Dendritic cell treated with granulocyte-macrophage colony-stimulating factor and Interleukin-4, amounts not matched to agents 40 ng/mL and 50 ng/mL, for 4 days (primary cell): ENCODE results near the gene CNST.
"Not testable (repeated sequence)": the region's sequence is repeated elsewhere in the genome, so short reads cannot be mapped to it uniquely, and the experiment has no call there.

ENCODE experiments used
- H3K27ac Mint-ChIP-seq: one replicate; pipeline ENCODE4 v1.8.0; 2022; ENCODE audit warnings: mild to moderate bottlenecking, mixed read lengths
- H3K27me3 Mint-ChIP-seq: one replicate; pipeline ENCODE4 v1.8.0; 2022; ENCODE audit warnings: mild to moderate bottlenecking, mixed read lengths
- H3K36me3 Mint-ChIP-seq: one replicate; pipeline ENCODE4 v1.8.0; 2022; ENCODE audit warnings: low read depth, mixed read lengths
- H3K4me1 Mint-ChIP-seq: one replicate; pipeline ENCODE4 v1.8.0; 2022; ENCODE audit warnings: low read depth, mixed read lengths
- H3K4me3 Mint-ChIP-seq: one replicate; pipeline ENCODE4 v1.8.0; 2022; ENCODE audit warnings: mild to moderate bottlenecking, moderate library complexity, mixed read lengths
- H3K9me3 Mint-ChIP-seq: one replicate; pipeline ENCODE4 v1.8.0; 2022; ENCODE audit warnings: mixed read lengths
- intact Hi-C: fragments of 100-400 bp; cut with micrococcal nuclease; formaldehyde crosslinking; loops from one replicate; pipeline ENCODE4 v1.15.0; 2022

CNST gene

DNA sequence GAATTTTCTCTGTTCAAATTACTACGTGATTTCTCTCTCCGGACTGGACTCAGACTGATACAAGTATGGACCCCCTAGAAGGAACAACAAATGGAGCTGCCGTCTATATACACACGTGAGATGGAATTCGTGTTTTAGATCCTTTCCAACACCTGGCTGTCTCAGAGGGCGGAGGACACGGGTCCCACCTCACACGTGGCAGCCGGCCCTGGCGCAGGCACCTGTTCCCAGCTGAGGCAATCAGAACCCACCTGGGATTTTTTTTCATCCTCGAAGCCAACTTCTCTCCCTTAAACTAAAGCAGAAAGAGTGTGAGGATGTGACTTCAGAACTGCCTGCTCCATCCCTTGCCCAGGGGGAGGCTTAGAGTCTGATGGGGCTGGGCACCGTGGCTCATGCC is 123.8 kb downstream of the CNST start:
- Mint-ChIP-seq H3K36me3 (no peaks in the 10 kb centered on the region), H3K4me3 (no peak overlapping the region), H3K27me3 (peaks cover 2% of the 10 kb centered on the region), H3K9me3 (peaks cover 21% of the 10 kb centered on the region), H3K4me1 (peaks cover 6% of the 10 kb centered on the region), H3K27ac (no peak overlapping the region)
- intact Hi-C loops: no loop called here

DNA sequence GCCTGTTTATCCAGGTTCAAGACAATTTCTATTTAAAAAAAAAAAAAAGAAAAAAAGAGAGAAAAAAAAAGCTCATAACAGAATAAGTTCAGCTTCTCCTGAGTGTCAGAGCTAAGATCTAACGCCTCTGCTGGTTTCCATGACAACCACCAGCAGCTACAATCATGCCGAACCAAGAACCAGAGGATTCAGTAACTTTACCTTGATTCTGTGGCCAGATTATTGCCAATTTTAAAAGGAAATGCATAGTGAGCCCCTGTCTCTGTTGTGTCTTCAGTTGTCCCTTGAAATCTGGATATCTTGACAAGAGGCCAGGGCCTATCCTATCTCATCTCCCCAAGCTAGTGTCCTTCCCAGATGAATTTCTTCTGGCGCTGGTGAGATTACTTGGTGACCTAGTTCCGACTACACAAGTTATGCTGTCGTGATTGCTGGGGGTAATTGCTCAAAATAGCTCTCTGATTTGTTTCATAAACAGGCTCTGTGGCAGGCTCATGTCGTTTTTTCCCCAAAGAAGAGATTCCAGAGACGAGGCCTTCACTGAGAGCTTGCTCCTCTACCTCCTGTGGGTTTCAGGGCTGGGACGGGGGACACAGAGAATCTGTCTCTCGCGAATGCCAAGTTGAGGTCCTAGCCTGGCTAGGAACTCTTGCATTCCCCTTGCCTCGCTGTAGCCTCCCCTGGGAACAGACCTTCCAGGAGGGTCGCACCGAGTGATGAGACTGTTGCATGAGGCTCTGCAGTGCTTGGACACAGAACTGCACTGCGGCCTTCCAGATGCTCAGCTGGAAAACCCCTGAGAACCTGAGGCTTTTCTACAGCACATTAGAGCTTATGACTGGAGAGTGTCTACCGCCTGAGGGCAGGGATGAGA is 125.6 kb downstream of the CNST start:
- H3K27me3 Mint-ChIP-seq: peaks cover 2% of the 10 kb centered on the region
- peaks cover 10% of the 10 kb centered on the region for H3K4me1 Mint-ChIP-seq
- no peak overlapping the region for H3K4me3 Mint-ChIP-seq
- H3K9me3 Mint-ChIP-seq: peaks cover 27% of the 10 kb centered on the region
- H3K27ac Mint-ChIP-seq: no peak overlapping the region
- H3K36me3 Mint-ChIP-seq: no peaks in the 10 kb centered on the region
- intact Hi-C loops: no loop called here

DNA sequence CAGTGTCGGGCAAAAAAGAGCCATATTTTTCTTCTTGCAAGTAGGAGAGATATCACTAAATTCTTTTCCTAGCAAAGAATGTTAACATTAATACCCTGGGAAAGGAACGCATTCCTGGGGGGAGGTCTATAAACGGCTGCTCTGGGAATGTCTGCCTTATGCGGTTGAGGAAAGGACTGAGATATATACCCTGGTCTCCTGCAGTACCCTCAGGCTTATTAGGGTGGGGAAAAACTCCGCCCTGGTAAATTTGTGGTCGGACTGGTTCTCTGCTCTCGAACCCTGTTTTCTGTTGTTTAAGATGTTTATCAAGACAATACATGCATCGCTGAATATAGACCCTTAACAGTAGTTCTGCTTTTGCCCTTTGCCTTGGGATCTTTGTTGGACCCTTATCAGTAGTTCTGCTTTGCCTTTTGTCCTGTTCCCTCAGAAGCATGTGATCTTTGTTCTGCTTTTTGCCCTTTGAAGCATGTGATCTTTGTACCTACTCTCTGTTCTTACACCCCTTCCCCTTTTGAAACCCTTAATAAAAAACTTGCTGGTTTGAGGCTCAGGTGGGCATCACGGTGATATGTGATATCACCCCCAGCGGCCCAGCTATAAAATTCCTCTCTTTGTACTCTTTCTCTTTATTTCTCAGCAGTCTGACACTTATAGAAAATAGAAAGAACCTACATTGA is 128.1 kb downstream of the CNST start:
- H3K4me3 Mint-ChIP-seq, H3K27me3 Mint-ChIP-seq, H3K36me3 Mint-ChIP-seq, H3K27ac Mint-ChIP-seq, intact Hi-C loops: not testable (repeated sequence)
- Mint-ChIP-seq H3K9me3 (peaks cover 27% of the 10 kb centered on the region), H3K4me1 (peaks cover 26% of the 10 kb centered on the region)

DNA sequence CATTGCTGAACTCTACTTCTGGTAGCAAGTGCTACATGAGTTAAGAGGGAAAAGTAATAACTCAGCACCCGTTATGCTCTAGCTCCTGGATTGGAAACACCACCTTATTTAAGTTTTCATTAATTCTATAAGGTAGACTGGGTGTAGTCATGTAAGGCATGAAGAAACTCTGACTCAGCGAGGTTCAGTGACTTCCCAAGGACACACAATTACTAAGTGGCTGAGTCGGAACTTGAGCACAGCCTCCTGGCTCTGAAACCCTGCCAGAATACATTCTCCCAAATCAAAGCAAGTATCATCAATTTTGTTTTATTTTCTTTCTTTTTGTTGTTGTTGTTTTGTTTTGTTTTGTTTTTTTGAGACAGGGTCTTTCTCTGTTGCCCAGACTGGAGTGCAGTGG is 128.9 kb downstream of the CNST start:
- no peak overlapping the region for H3K27ac Mint-ChIP-seq
- intact Hi-C loops: loop anchor here (5.0 kb wide), 1 partner anchor 128 kb away; the partner anchor contains the start of genes CNST and TFB2M
- no peak overlapping the region for H3K4me3 Mint-ChIP-seq
- H3K27me3 Mint-ChIP-seq: no peaks in the 10 kb centered on the region
- H3K4me1 Mint-ChIP-seq: peaks cover 28% of the 10 kb centered on the region
- H3K9me3 Mint-ChIP-seq: peaks cover 27% of the 10 kb centered on the region
- H3K36me3 Mint-ChIP-seq: no peaks in the 10 kb centered on the region

DNA sequence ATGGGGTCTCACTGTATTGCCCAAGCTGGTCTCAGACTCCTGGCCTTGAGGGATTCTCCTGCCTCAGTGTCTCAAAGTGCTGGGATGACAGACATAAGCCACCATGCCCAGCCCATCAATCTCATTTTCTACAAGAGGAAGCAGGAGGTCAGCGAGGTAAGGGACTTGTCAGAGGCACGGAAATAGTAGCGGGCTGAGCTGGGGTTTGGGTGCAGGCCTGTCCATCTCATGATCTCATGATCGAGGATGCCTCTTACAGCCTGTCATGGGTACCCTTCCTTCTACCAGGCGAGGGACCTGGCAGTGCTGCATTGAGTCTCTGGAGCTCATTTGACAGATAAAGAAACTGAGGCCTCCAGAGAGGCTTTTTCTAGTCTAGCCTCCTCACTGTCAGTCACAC is 129.4 kb downstream of the CNST start:
- no peaks in the 10 kb centered on the region for H3K27me3 Mint-ChIP-seq
- intact Hi-C loops: loop anchor here (5.0 kb wide), 1 partner anchor 128 kb away; the partner anchor contains the start of genes CNST and TFB2M
- H3K4me3 Mint-ChIP-seq: no peak overlapping the region
- H3K9me3 Mint-ChIP-seq: peaks cover 27% of the 10 kb centered on the region
- no peaks in the 10 kb centered on the region for H3K36me3 Mint-ChIP-seq
- no peak overlapping the region for H3K27ac Mint-ChIP-seq
- peaks cover 28% of the 10 kb centered on the region for H3K4me1 Mint-ChIP-seq

DNA sequence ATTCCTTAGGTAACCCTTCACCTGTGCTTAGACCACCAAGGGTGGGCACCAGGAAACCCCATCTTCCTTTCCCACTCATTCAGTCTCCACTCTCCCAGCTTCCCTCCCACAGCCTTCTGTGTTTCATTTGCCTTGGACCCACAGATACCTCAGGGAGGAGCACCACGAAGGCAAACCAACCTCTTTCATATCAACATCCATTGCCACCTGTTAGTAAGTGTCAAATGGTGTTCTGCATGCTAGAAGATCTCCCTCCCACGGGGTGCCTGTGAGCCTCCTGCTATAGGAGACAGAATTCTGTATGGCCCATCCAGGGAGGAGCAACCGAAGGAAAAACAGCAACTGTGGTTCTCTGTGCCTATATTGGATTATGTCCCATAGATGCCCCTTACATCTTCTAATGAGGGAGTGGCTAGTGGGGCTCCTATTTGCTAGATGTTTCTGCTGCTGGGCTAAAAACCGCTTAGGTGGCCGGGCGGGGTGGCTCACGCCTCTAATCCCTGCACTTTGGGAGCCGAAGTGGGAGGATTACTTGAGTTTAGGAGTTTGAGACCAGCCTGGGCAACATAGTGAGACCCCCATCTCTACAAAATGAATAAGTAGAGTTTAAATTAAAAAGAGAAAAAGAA is 132.3 kb downstream of the CNST start:
- no peaks in the 10 kb centered on the region for H3K36me3 Mint-ChIP-seq
- intact Hi-C loops: loop anchor here (1.0 to 5.0 kb wide), 3 partner anchors 9 to 201 kb away; partner anchors contain the start of genes CNST and TFB2M
- peaks cover 19% of the 10 kb centered on the region for H3K9me3 Mint-ChIP-seq

DNA sequence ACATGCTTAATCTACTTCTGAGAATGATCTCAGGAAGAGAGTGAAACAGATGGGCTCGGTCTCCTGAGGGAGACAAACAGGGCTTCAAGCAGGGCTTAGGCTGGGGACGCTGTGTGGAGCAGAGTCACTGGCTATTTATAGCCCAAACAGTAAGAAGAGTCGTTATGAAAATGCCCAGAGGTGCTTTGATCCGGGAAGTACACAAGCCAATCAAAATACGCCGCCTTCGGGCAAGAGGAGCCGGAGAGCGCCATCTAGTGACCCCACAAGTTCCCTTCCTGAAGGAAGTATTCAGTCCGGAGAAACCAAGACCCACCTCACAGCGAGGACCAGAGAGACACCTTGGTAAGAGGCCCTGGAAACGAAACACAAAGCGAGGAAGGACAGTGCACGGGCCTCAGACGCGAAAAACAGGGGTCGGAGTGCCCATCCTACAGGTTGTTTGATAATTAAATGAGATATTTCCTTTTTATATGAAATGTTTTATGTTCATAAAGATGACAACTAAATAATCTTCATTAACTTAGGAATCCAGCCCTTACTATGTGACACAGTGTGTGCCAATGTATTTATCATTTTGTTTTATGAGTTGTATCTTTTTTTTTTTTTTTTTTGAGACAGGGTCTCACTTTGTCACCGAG is 133.0 kb downstream of the CNST start:
- Mint-ChIP-seq H3K4me3 (peak overlapping the region; percentile 78), H3K36me3 (no peaks in the 10 kb centered on the region), H3K9me3 (peaks cover 15% of the 10 kb centered on the region), H3K27me3 (no peaks in the 10 kb centered on the region), H3K4me1 (peaks cover 38% of the 10 kb centered on the region), H3K27ac (peak overlapping the region; percentile 83)
- intact Hi-C loops: loop anchor here (1.0 to 5.0 kb wide), 3 partner anchors 10 to 202 kb away; partner anchors contain the start of genes CNST and TFB2M

More for the DNA sequence above, 132.3 kb downstream of the CNST start:
- Mint-ChIP-seq H3K4me3 (peak overlapping the region; percentile 78), H3K27ac (peak overlapping the region; percentile 83), H3K4me1 (peaks cover 32% of the 10 kb centered on the region), H3K27me3 (no peaks in the 10 kb centered on the region)

DNA sequence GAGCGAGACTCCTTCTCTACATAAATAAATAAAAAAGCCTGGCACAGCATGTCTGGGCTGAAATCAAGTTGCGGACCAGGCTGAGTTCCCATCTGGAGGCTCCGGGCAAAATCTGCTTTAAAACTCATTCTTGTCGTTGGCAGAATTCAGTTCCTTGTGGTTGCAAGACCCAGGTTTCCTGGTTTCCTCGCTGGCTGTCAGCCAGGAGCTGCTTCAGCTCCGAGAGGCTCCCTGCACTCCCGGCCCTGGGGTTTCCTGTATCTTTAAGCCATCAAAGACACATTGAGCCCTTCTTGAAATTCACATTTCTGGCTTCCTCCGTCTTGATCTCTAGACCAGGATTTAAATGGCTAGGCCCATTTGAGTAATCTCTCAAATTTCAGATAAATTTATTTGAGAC is 137.3 kb downstream of the CNST start:
- peak overlapping the region; percentile 63 for H3K27ac Mint-ChIP-seq
- no peak overlapping the region for H3K4me3 Mint-ChIP-seq
- H3K36me3 Mint-ChIP-seq: no peaks in the 10 kb centered on the region
- H3K9me3 Mint-ChIP-seq: no peaks in the 10 kb centered on the region
- no peaks in the 10 kb centered on the region for H3K27me3 Mint-ChIP-seq
- H3K4me1 Mint-ChIP-seq: peaks cover 46% of the 10 kb centered on the region
- intact Hi-C loops: no loop called here

DNA sequence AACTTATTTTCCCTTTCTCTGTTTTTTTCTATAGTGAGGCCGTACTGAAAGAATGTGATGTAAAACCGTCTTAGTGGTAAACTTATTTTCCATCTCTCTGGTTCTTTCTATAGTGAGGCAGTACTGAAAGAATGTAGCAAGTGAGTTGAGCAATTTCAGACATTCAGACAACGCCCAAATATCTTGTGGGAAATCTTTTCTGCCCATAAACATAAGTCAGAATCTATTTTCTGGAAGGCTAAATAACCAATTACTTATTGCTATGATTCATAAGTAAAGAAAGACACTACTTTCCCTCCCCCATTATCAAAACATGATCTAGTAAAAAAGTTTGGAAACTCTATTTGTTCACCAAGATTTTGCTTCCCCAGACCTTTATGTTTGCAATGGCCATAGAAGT is 139.1 kb downstream of the CNST start:
- no peak overlapping the region for H3K4me3 Mint-ChIP-seq
- no peaks in the 10 kb centered on the region for H3K27me3 Mint-ChIP-seq
- peaks cover 6% of the 10 kb centered on the region for H3K9me3 Mint-ChIP-seq
- peaks cover 5% of the 10 kb centered on the region for H3K36me3 Mint-ChIP-seq
- intact Hi-C loops: no loop called here
- H3K4me1 Mint-ChIP-seq: peaks cover 52% of the 10 kb centered on the region
- no peak overlapping the region for H3K27ac Mint-ChIP-seq

DNA sequence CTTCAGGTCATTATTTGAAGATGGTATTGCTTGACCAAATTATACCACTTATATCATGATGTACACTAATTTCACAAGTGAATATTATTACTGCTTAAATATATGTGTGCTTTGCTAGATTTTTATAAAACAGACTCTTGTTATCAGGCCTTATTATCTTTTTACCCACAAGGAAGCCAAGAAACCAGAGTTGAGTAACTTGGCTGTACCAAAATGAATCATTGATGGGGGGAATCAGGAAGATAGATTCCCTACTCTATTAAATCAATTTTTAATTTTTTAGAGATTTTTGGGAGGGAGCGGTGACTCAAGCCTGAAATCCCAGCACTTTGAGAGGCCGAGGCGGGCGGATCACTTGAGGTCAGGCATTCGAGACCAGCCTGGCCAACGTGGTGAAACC is 141.9 kb downstream of the CNST start:
- intact Hi-C loops: no loop called here

DNA sequence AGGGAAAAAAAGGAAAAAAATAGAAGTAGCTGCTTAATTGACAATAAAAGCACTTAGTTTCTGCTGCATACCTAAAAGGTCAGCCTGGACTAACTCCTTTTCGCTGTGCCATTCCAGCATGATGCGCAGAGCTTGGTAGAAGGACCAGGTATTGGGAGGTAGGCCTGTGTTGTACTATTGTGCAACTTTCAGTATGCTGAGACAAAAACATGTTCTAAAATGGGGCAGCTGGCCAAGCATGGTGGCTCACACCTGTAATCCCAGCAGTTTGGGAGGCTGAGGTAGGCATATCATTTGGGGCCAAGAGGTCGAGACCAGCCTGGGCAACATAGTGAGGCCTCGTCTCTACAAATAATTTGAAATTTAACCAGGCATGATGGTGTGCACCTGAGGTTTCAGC is 142.9 kb downstream of the CNST start:
- Mint-ChIP-seq H3K4me3 (no peak overlapping the region), H3K36me3 (peaks cover 6% of the 10 kb centered on the region), H3K4me1 (peaks cover 43% of the 10 kb centered on the region), H3K27ac (no peak overlapping the region), H3K27me3 (no peaks in the 10 kb centered on the region), H3K9me3 (peaks cover 18% of the 10 kb centered on the region)
- intact Hi-C loops: no loop called here

More for the DNA sequence above, 141.9 kb downstream of the CNST start:
- no peaks in the 10 kb centered on the region for H3K27me3 Mint-ChIP-seq
- H3K9me3 Mint-ChIP-seq: peaks cover 18% of the 10 kb centered on the region
- no peak overlapping the region for H3K4me3 Mint-ChIP-seq
- peaks cover 53% of the 10 kb centered on the region for H3K4me1 Mint-ChIP-seq
- peaks cover 6% of the 10 kb centered on the region for H3K36me3 Mint-ChIP-seq
- no peak overlapping the region for H3K27ac Mint-ChIP-seq

DNA sequence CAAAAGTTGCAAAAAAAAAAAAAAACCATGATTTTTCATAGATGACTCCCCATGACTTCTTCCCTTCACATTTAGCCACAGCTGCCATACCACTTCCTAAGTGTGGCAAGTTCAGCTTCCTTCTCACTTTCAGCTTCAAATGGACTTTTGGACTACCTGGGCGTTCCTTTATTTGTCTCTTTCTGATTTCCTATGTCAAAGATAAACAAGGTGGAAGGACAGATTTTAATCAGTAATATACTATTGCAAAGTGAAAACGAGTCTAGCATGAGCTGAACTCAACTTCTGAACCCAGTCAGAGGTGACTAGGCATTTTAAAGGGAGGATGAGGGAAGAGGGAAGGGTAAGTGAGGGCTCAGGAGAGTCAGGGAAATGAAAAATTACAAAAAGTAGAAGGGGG is 143.6 kb downstream of the CNST start:
- H3K27me3 Mint-ChIP-seq: no peaks in the 10 kb centered on the region

DNA sequence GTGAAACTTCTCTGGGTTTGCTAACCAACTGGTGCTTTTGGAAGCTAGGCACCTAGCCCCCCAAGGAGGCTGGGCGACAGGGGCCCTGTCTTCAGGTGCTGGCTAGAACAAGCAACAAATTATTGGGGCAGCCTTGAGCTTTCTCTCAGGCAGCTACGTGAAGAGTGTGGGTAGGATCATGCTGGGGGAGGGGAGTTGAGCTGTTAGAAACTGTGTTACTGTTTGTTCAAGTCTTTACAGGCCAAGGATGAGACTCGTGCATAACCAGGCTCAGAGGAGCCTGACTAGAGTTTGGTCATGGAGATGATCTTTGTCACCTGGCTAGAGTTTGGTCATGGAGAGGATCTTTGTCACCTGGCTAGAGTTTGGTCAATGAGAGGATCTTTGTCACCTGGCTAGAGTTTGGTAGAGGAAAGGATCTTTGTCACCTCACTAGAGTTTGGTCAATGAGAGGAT is 145.3 kb downstream of the CNST start:
- intact Hi-C loops: no loop called here
- Mint-ChIP-seq H3K4me1 (peaks cover 31% of the 10 kb centered on the region), H3K27ac (no peak overlapping the region), H3K36me3 (peaks cover 6% of the 10 kb centered on the region), H3K27me3 (no peaks in the 10 kb centered on the region), H3K4me3 (no peak overlapping the region), H3K9me3 (peaks cover 18% of the 10 kb centered on the region)

More for the DNA sequence above, 143.6 kb downstream of the CNST start:
- Mint-ChIP-seq H3K4me3 (no peak overlapping the region), H3K27ac (no peak overlapping the region), H3K4me1 (peaks cover 36% of the 10 kb centered on the region), H3K36me3 (peaks cover 6% of the 10 kb centered on the region), H3K9me3 (peaks cover 18% of the 10 kb centered on the region)
- intact Hi-C loops: no loop called here
